Hepatocyte (in vitro differentiated cells): Measurements from ENCODE around the gene PYCR2. TPM values are rescaled to one million over a fixed set of nuclear protein-coding genes. Genes with fewer than 3 reads are reported as not detected.

Experiments
- DNase-seq: peaks from one replicate; pipeline ENCODE4 v3.0.0-alpha.2; 2016; ENCODE audit warnings: low spot score
- H2AFZ ChIP-seq: fragments of 200-600 bp; sonication (generic); 2 replicates; pipeline ENCODE4 v1.6.0; 2016; ENCODE audit warnings: antibody characterized with exemption, mild to moderate bottlenecking
- H3K27ac ChIP-seq: fragments of 200-600 bp; sonication (generic); 2 replicates; pipeline ENCODE4 v1.5.1; 2016; ENCODE audit warnings: mild to moderate bottlenecking
- H3K27me3 ChIP-seq: fragments of 200-600 bp; sonication (generic); 2 replicates; pipeline ENCODE4 v1.6.1; 2016
- H3K36me3 ChIP-seq: fragments of 200-600 bp; sonication (generic); replicated peaks from 2 replicates; pipeline ENCODE4 v1.5.1; 2016; ENCODE audit warnings: low read depth; ENCODE audit not compliant: insufficient read depth
- H3K4me1 ChIP-seq: fragments of 200-600 bp; sonication (generic); 2 replicates; pipeline ENCODE4 v1.5.1; 2016; ENCODE audit warnings: mild to moderate bottlenecking, moderate library complexity; ENCODE audit not compliant: insufficient read depth
- H3K4me2 ChIP-seq: fragments of 200-600 bp; sonication (generic); 2 replicates; pipeline ENCODE4 v1.6.0; 2016
- H3K4me3 ChIP-seq: fragments of 200-600 bp; sonication (generic); 2 replicates; pipeline ENCODE4 v1.5.1; 2016; ENCODE audit warnings: mild to moderate bottlenecking
- H3K79me2 ChIP-seq: fragments of 200-600 bp; sonication (generic); 2 replicates; pipeline ENCODE4 v1.6.0; 2017; ENCODE audit warnings: mild to moderate bottlenecking
- H3K9me2 ChIP-seq: fragments of 200-600 bp; sonication (generic); replicated peaks from 2 replicates; pipeline ENCODE4 v1.6.0; 2017; ENCODE audit warnings: mild to moderate bottlenecking; ENCODE audit not compliant: insufficient read depth
- H3K9me3 ChIP-seq: fragments of 200-600 bp; sonication (generic); 2 replicates; pipeline ENCODE4 v1.5.1; 2016; ENCODE audit warnings: low read depth, mild to moderate bottlenecking
- H4K20me1 ChIP-seq: fragments of 200-600 bp; sonication (generic); 2 replicates; pipeline ENCODE4 v1.6.0; 2016; ENCODE audit warnings: mild to moderate bottlenecking; ENCODE audit not compliant: insufficient read depth, poor library complexity, severe bottlenecking
- CTCF ChIP-seq: fragments of 200-600 bp; sonication (generic); IDR thresholded peaks from 2 replicates; pipeline ENCODE4 v1.5.1; 2016; ENCODE audit warnings: antibody characterized with exemption, mild to moderate bottlenecking; ENCODE audit not compliant: poor library complexity
- EZH2 ChIP-seq: fragments of 200-600 bp; sonication (generic); IDR thresholded peaks from 2 replicates; pipeline ENCODE4 v1.6.1; 2016; ENCODE audit warnings: antibody characterized with exemption, mild to moderate bottlenecking, borderline replicate concordance
- EZH2phosphoT487 ChIP-seq: fragments of 200-600 bp; sonication (generic); IDR thresholded peaks from one replicate; pipeline ENCODE4 v1.6.1; 2018; ENCODE audit warnings: antibody characterized with exemption, mild to moderate bottlenecking, low read depth, moderate library complexity; ENCODE audit not compliant: unreplicated experiment, severe bottlenecking
- WGBS: methylation state at CpG from one replicate; pipeline ENCODE4 v1.1.6; 2016; ENCODE audit warnings: low lambda C conversion rate; ENCODE audit errors: missing lambda C conversion rate; 5-methylcytosine and 5-hydroxymethylcytosine counted together
- polyA plus RNA-seq: library from polyadenylated mRNA; unstranded; fragments of >200 nt; fragmentation: Nextera tagmentation; extraction: Ambion mirVana; gene quantifications from 2 replicates; pipeline ENCODE4 v1.2.1, GENCODE V29; 2016
- total RNA-seq: library from RNA; depleted of rRNA; stranded (reverse); fragments of >200 nt; gene quantifications from 2 replicates; pipeline ENCODE4 v1.2.3, GENCODE V29; 2014

Gene PYCR2
- total and polyA plus RNA-seq, 2 experiments from 2014 or later, result 33.5 to 49.2 TPM

DNA sequence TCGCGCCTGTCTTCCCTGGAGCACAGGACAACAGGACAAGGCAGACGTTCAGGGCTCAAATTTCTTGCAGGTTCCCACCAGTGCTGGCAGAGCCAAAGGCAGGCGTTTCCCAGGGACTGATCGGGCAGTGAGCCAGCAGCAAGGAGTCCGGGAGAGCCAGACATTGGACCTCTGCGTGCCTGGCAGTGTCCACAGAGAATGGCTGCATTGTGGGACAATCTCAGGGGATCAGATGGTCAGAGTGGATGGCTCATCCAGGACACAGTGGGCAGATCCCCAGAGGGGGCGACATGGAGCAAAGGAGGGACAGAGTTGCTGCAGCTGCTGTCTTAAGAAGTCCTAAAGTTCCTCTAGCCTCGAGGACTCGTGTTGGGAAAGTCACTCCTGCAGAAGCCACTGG is 46.5 kb downstream of the PYCR2 start:
- Histone ChIP-seq H4K20me1 (no peaks in the 10 kb centered on the region), H3K9me2 (no peaks in the 10 kb centered on the region), H3K79me2 (peaks cover 56% of the 10 kb centered on the region), H3K4me2 (peak overlapping the region; percentile 99), H3K4me1 (peaks cover 50% of the 10 kb centered on the region), H3K27me3 (no peaks in the 10 kb centered on the region), H2AFZ (no peak overlapping the region), H3K27ac (peak overlapping the region; percentile 98), H3K4me3 (no peak overlapping the region), H3K36me3 (no peaks in the 10 kb centered on the region), H3K9me3 (no peaks in the 10 kb centered on the region)
- TF ChIP-seq CTCF (peak; percentile 33), EZH2 (no peak)
- peak; percentile 60 for DNase-seq
- WGBS, result 62% methylated on average over 10 of the region's 10 CpGs

- Histone ChIP-seq H3K4me3 (no peak overlapping the region), H3K4me1 (peaks cover 55% of the 10 kb centered on the region), H3K9me2 (no peaks in the 10 kb centered on the region), H3K27ac (peak overlapping the region; percentile 98), H3K27me3 (no peaks in the 10 kb centered on the region), H3K79me2 (peaks cover 55% of the 10 kb centered on the region), H3K9me3 (no peaks in the 10 kb centered on the region), H2AFZ (no peak overlapping the region), H3K36me3 (no peaks in the 10 kb centered on the region), H4K20me1 (no peaks in the 10 kb centered on the region), H3K4me2 (no peak overlapping the region)
- TF ChIP-seq CTCF (no peak), EZH2 (no peak), EZH2phosphoT487 (no peak)
- no peak for DNase-seq
- WGBS, result 97% methylated on average over 12 of the region's 12 CpGs
Observed at GRCh38 chr1:225876900-225877510, 47.0 kb downstream of the PYCR2 start.

- no peaks in the 10 kb centered on the region for H3K9me2 ChIP-seq
- no peak overlapping the region for H3K4me3 ChIP-seq
- H2AFZ ChIP-seq, result no peak overlapping the region
- peak overlapping the region; percentile 20 for H3K4me2 ChIP-seq
- peaks cover 48% of the 10 kb centered on the region for H3K4me1 ChIP-seq
- H3K9me3 ChIP-seq, result no peaks in the 10 kb centered on the region
- DNase-seq, result peak; percentile 83
- peaks cover 42% of the 10 kb centered on the region for H3K79me2 ChIP-seq
- H4K20me1 ChIP-seq, result no peaks in the 10 kb centered on the region
- H3K36me3 ChIP-seq, result no peaks in the 10 kb centered on the region
- TF ChIP-seq CTCF (no peak), EZH2phosphoT487 (no peak), EZH2 (no peak)
- no peaks in the 10 kb centered on the region for H3K27me3 ChIP-seq
- 79% methylated on average over 12 of the region's 12 CpGs for WGBS
- H3K27ac ChIP-seq, result peak overlapping the region; percentile 98
Observed at GRCh38 chr1:225875044-225875815, 48.8 kb downstream of the PYCR2 start.
